ENCODE data around the gene FHOD3. TPM values are rescaled to one million over a fixed set of nuclear protein-coding genes. Genes with fewer than 3 reads are reported as not detected.
A peak's percentile ranks its signal among the peaks of the same experiment; 100 is the strongest.
"Not testable (repeated sequence)": the region's sequence is repeated elsewhere in the genome, so short reads cannot be mapped to it uniquely, and the experiment has no call there.

The FHOD3 gene
- total RNA-seq, 2 experiments from 2014 or later, result not detected

DNA sequence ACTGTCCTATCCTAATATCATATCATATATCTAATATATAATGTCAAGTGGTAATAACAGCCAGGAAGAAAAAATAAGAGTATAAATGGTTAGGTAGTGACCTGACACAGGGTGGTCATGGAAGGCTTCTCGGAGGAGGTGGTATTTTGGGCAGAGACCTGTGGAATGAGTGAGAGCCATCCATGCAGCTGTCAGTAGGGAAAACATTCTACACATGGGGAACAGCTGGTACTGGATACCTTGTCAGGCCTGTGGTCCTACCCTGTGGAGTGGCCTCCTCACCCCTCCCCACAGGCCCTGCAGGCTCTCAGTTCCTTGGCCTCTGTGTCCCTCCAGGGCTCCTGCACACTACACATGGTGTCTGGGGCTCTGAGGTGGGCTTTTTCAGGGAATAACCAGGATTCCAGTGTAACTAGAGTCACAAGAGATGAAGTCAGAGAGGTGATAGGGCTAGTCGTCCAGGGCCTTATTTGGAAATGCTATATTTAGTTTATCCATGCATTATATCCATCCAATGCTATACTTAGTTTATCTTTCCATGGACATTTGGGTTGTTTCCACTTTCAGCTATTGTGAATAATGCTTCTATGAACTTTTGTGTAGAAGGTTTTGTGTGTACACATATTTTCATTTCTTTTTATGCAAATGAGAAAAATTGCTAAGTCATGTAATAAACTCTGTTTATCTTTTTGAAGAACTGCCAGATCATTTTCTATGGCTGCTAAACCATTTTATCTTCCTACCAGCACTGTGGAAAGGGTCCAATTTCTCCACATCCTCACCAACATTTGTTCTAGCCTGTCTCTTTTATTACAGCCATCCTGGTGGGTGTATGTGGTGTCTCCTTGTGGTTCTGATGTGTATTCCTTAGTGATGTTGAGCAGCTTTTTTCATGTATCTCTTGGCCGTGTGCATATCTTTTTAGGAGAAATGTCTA lies 455.7 kb downstream of the FHOD3 start:
- no peak overlapping the region for H3K27ac Mint-ChIP-seq
- H3K4me1 Mint-ChIP-seq (ENCODE audit: low read depth), result no peaks in the 10 kb centered on the region
- peaks cover 4% of the 10 kb centered on the region for H3K27me3 Mint-ChIP-seq
- intact Hi-C loops (cut with micrococcal nuclease), result no loop called here
- H3K4me3 Mint-ChIP-seq, result no peak overlapping the region
- no peak for DNase-seq
- H3K9me3 Mint-ChIP-seq, result no peaks in the 10 kb centered on the region
- H3K36me3 Mint-ChIP-seq, result no peaks in the 10 kb centered on the region
- POLR2A ChIA-PET, result no interaction called here
- CTCF ChIA-PET, result no interaction called here

DNA sequence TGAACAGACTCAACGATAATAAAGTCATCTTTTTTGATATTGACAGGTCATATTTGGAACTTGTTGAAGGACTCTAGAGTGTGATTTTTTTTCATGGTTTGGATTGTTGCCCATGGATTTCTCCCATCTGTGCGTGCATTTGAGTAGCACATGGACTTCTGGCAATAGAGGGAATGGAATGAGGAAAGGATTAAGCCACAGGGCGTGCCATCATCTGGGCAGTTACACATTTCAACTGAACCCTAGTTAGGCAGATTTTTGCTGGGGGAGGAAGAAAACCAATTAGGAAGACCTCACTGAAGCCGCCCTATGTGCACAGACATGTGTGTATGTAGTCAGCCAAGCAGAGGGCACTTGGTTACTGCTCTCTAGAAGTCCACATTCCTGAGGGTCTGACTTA lies 458.7 kb downstream of the FHOD3 start:
- Mint-ChIP-seq H3K4me3 (no peak overlapping the region), H3K36me3 (no peaks in the 10 kb centered on the region), H3K27ac (no peak overlapping the region), H3K27me3 (peaks cover 3% of the 10 kb centered on the region), H3K4me1 (ENCODE audit: low read depth) (no peaks in the 10 kb centered on the region), H3K9me3 (no peaks in the 10 kb centered on the region)
- DNase-seq, result no peak
- CTCF ChIA-PET, result interaction anchor here (0.9 kb wide), 1 partner anchor 67 kb away, joined by 3 read pairs; no protein-coding TSS in a partner anchor
- POLR2A ChIA-PET, result no interaction called here
- intact Hi-C loops (cut with micrococcal nuclease), result loop anchor here (5.0 kb wide), 1 partner anchor 51 kb away; no protein-coding TSS in a partner anchor

DNA sequence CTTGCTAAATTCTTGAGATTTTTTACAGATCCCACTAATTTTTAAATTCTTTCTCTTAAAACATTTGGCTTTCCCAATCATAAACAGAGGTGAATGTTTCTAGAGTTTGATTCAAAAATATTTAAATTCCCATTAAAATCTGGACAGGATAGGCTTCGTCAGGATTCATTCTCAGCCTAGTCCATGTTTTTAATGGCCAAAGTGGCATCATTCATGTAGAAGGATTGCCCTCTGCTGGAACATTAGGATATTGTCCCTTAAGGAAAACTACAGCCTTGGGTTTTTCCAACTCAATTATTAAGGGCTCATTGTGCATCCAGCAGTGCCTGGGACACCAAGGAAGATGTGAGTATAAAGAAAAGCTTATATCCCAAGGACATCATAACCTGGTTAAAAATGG lies 459.6 kb downstream of the FHOD3 start:
- Mint-ChIP-seq H3K27ac (no peak overlapping the region), H3K36me3 (no peaks in the 10 kb centered on the region), H3K4me3 (no peak overlapping the region), H3K4me1 (ENCODE audit: low read depth) (no peaks in the 10 kb centered on the region), H3K9me3 (no peaks in the 10 kb centered on the region), H3K27me3 (peaks cover 6% of the 10 kb centered on the region)
- ChIA-PET CTCF (interaction anchor here (0.9 kb wide), 2 partner anchors 68 to 69 kb away, joined by 3 to 5 read pairs; no protein-coding TSS in a partner anchor), POLR2A (no interaction called here)
- intact Hi-C loops (cut with micrococcal nuclease), result loop anchor here (5.0 kb wide), 1 partner anchor 50 kb away; no protein-coding TSS in a partner anchor
- DNase-seq, result no peak

DNA sequence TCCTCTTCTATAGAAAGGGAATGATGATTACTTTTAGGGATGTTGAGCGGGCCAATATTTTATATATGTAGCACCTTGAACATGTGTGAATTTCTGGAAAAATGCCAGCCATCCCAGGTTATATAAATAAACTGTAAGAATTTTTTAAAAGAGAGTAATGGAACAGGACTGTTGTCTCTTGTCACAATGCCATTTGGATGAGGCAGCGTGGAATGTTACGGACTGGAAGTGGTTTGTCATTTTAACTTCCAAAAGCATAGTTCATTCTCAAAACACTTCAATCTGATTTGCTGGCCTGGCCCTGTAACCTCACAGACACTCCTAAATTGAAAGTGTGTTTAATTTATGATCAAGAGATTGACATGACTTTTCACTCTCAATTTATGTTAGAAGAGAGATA lies 460.5 kb downstream of the FHOD3 start:
- H3K4me1 Mint-ChIP-seq (ENCODE audit: low read depth), result no peaks in the 10 kb centered on the region
- no peak overlapping the region for H3K27ac Mint-ChIP-seq
- ChIA-PET POLR2A (no interaction called here), CTCF (interaction anchor here (0.9 kb wide), 1 partner anchor 70 kb away, joined by 5 read pairs; no protein-coding TSS in a partner anchor)
- peaks cover 6% of the 10 kb centered on the region for H3K27me3 Mint-ChIP-seq
- H3K4me3 Mint-ChIP-seq, result no peak overlapping the region
- no peak for DNase-seq
- intact Hi-C loops (cut with micrococcal nuclease), result loop anchor here (5.0 kb wide), 1 partner anchor 49 kb away; no protein-coding TSS in a partner anchor
- no peaks in the 10 kb centered on the region for H3K36me3 Mint-ChIP-seq
- no peaks in the 10 kb centered on the region for H3K9me3 Mint-ChIP-seq

DNA sequence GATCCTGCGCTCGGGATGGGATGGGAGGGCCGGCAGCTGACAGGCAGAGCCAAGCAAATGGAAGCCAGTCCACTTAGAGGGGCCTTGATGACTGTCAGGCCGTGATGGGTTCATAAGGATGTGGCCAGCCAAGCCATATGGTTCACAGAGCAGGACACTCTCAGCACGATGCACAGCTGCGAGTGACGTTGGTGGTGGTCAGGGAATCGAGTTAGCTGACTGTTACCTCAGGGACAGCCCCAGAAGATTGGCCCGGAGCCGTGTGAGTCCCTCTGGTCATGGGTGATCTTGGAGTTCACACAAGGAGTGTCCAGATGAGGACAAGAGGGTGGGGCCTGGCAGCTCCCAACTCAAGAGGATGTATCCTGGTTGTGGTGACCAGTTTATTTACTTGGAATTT lies 461.1 kb downstream of the FHOD3 start:
- ChIA-PET CTCF (no interaction called here), POLR2A (no interaction called here)
- Mint-ChIP-seq H3K36me3 (no peaks in the 10 kb centered on the region), H3K4me1 (ENCODE audit: low read depth) (no peaks in the 10 kb centered on the region), H3K4me3 (no peak overlapping the region), H3K9me3 (no peaks in the 10 kb centered on the region), H3K27ac (no peak overlapping the region), H3K27me3 (peaks cover 5% of the 10 kb centered on the region)
- intact Hi-C loops (cut with micrococcal nuclease), result loop anchor here (5.0 kb wide), 1 partner anchor 49 kb away; no protein-coding TSS in a partner anchor
- no peak for DNase-seq

DNA sequence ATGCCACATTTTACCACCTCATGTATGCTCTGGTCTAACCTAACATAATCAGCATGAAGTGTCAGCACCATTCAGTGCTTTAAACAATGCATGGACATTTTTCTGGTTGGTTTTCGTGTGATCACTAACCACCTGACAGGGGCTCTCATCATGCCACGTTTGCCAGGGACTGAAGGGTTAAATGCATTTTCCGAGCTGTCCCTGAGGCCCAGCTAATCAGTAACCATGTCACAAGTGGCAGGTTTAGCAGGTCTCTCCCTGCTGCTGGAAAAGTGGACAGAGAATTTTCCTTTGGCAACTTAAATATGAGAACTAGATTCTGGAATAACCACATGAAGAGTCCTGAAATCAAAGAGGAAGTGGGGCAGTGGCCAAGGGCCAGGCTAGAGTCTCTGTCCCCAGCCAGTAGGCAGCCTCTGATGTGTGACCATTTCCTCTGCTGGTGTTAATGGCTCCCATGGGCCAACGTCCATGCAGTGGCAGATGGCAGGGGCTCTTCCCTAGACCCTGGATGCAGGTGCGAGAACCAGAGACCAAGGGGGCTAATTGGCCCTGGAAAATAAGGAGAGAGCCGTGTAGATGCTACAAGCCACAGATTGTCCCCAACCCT lies 461.8 kb downstream of the FHOD3 start:
- H3K27ac Mint-ChIP-seq, result no peak overlapping the region
- intact Hi-C loops (cut with micrococcal nuclease), result loop anchor here (5.0 kb wide), 1 partner anchor 48 kb away; no protein-coding TSS in a partner anchor
- no peaks in the 10 kb centered on the region for H3K36me3 Mint-ChIP-seq
- no peaks in the 10 kb centered on the region for H3K9me3 Mint-ChIP-seq
- CTCF ChIA-PET, result no interaction called here
- peaks cover 5% of the 10 kb centered on the region for H3K27me3 Mint-ChIP-seq
- H3K4me3 Mint-ChIP-seq, result no peak overlapping the region
- DNase-seq, result no peak
- POLR2A ChIA-PET, result no interaction called here
- no peaks in the 10 kb centered on the region for H3K4me1 Mint-ChIP-seq (ENCODE audit: low read depth)

DNA sequence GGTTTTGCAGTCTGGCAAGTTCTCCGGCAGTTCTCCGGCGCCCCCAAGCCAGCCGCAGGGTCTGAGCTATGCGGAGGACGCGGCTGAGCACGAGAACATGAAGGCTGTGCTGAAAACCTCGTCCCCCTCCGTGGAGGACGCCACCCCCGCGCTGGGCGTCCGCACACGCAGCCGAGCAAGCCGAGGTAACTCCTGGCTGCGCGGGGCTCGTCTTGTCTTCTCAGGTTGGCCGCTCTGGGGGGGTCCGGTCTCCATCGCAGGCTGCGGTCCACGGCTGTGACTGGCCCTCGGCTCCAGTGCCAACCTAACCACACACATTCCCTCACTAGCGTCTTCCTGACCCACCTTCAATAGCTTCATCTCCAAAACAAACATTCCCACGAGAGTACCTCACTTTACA lies 463.1 kb downstream of the FHOD3 start:
- CTCF ChIA-PET, result no interaction called here
- Mint-ChIP-seq H3K4me3 (no peak overlapping the region), H3K27me3 (peaks cover 5% of the 10 kb centered on the region), H3K4me1 (ENCODE audit: low read depth) (no peaks in the 10 kb centered on the region), H3K36me3 (no peaks in the 10 kb centered on the region), H3K27ac (no peak overlapping the region), H3K9me3 (no peaks in the 10 kb centered on the region)
- DNase-seq, result no peak
- POLR2A ChIA-PET, result no interaction called here
- intact Hi-C loops (cut with micrococcal nuclease), result no loop called here

DNA sequence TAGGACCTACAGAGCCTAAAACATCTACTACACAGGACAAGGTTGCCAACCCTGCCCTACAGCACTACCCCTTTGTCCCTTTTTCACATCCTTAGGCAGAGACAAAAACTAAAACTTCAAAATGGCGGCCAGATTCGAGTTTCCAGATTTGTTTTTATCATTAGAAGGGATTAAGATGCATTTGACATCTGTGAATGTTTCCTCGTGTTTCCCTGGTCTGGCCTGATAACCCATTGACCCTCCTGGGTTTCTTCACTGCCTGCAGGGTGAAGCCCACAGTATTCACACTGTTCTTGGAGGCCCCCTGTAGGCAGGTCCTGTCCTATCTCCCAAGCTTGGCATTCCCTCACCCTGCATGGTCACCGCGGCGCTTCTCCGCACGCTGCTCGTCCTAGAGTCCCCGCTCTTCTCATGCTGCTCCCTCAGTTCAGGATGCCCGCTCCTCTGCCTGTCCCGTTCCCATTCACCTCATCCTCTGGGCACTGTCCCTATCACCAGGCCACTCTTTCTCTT lies 463.7 kb downstream of the FHOD3 start:
- CTCF ChIA-PET, result no interaction called here
- H3K36me3 Mint-ChIP-seq, result no peaks in the 10 kb centered on the region
- POLR2A ChIA-PET, result no interaction called here

DNA sequence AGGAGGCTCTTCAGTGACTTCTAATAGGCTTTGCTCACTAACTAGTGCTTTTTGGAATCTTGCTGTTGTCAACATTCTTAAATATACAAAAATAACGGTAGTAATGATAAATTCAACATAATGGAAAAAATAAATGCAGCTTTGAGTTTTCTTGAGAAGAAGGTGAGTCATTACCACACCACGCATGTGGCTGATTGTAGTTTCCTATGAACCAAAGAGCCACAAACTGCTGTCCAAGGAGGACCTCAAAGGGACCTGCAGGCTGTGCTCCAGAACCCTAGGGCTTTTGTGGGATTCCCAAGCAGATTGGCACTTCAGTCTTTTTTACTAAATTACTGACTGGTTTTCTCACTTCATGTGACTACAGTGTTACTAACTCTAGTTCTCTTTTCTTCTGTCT lies 464.6 kb downstream of the FHOD3 start:
- no peaks in the 10 kb centered on the region for H3K4me1 Mint-ChIP-seq (ENCODE audit: low read depth)
- no peak overlapping the region for H3K4me3 Mint-ChIP-seq
- DNase-seq, result peak; percentile 14
- intact Hi-C loops (cut with micrococcal nuclease), result no loop called here
- ChIA-PET CTCF (no interaction called here), POLR2A (no interaction called here)
- H3K36me3 Mint-ChIP-seq, result no peaks in the 10 kb centered on the region
- no peak overlapping the region for H3K27ac Mint-ChIP-seq
- no peaks in the 10 kb centered on the region for H3K9me3 Mint-ChIP-seq
- H3K27me3 Mint-ChIP-seq, result peaks cover 5% of the 10 kb centered on the region

More for the DNA sequence above, 463.7 kb downstream of the FHOD3 start:
- intact Hi-C loops (cut with micrococcal nuclease), result no loop called here
- DNase-seq, result no peak
- peaks cover 5% of the 10 kb centered on the region for H3K27me3 Mint-ChIP-seq
- no peak overlapping the region for H3K4me3 Mint-ChIP-seq
- no peak overlapping the region for H3K27ac Mint-ChIP-seq
- H3K4me1 Mint-ChIP-seq (ENCODE audit: low read depth), result no peaks in the 10 kb centered on the region
- H3K9me3 Mint-ChIP-seq, result no peaks in the 10 kb centered on the region

DNA sequence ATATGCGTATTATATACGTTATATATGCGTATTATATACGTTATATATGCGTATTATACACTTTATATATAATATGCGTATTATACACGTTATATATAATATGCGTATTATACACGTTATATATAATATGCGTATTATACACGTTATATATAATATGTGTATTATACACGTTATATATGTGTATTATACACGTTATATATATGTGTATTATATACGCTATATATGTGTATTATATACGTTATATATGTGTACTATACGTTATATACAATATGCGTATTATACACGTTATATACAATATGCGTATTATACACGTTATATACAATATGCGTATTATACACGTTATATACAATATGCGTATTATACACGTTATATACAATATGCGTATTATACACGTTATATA lies 465.5 kb downstream of the FHOD3 start:
- intact Hi-C loops (cut with micrococcal nuclease); H3K9me3 Mint-ChIP-seq; H3K4me3 Mint-ChIP-seq; DNase-seq; H3K4me1 Mint-ChIP-seq (ENCODE audit: low read depth); POLR2A ChIA-PET; H3K27ac Mint-ChIP-seq; H3K27me3 Mint-ChIP-seq; H3K36me3 Mint-ChIP-seq; CTCF ChIA-PET: not testable (repeated sequence)

DNA sequence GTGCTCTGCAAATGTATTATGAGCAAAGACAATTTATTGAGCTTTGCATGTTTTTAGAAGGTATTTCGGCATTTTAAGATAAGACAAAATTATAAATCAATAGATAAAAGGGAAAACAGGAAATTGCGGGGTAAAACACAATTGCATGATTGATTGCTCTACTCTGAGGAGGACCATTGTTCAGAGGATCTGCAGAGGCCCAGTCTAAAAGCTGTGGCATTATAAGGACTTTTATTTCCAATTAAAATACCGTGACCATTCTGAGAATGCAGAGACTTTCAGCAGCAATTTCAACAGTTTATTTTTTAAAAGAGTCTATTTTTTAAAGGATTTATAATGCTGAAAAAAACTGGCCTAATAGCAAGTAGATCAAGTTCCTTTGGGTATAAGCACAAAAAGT lies 469.3 kb downstream of the FHOD3 start:
- H3K27ac Mint-ChIP-seq, result no peak overlapping the region
- ChIA-PET CTCF (no interaction called here), POLR2A (no interaction called here)
- H3K4me3 Mint-ChIP-seq, result no peak overlapping the region
- DNase-seq, result no peak
- peaks cover 7% of the 10 kb centered on the region for H3K4me1 Mint-ChIP-seq (ENCODE audit: low read depth)
- H3K9me3 Mint-ChIP-seq, result no peaks in the 10 kb centered on the region
- H3K27me3 Mint-ChIP-seq, result no peaks in the 10 kb centered on the region
- H3K36me3 Mint-ChIP-seq, result no peaks in the 10 kb centered on the region
- intact Hi-C loops (cut with micrococcal nuclease), result no loop called here

DNA sequence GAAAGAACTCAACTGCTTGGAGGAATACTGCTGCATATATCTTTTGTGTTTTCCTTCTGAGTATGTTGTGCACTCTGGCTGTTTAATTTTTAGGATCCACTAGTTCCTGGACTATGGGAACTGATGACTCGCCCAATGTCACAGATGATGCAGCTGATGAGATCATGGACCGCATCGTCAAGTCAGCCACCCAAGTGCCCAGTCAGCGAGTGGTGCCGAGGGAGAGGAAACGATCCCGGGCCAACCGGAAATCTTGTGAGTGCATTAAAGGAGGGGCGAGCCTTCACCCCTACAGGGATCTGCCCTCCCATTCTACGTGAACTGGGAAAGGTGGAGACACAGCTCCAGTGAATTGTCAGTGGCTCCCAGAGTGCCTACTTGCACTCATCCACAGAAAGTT lies 471.7 kb downstream of the FHOD3 start:
- Mint-ChIP-seq H3K4me1 (ENCODE audit: low read depth) (peaks cover 7% of the 10 kb centered on the region), H3K27ac (no peak overlapping the region), H3K36me3 (no peaks in the 10 kb centered on the region), H3K27me3 (peaks cover 2% of the 10 kb centered on the region), H3K4me3 (no peak overlapping the region), H3K9me3 (no peaks in the 10 kb centered on the region)
- DNase-seq, result no peak
- ChIA-PET POLR2A (no interaction called here), CTCF (no interaction called here)
- intact Hi-C loops (cut with micrococcal nuclease), result no loop called here
